NCI-H1048 (cell line): ENCODE measurements around the gene FSTL4.
"Not testable (repeated sequence)": the region's sequence is repeated elsewhere in the genome, so short reads cannot be mapped to it uniquely, and the experiment has no call there.

Source experiments
- DNase-seq: peaks from one replicate; lab custom pipeline; 2025; lab: John Stamatoyannopoulos, UW

FSTL4 gene

DNA sequence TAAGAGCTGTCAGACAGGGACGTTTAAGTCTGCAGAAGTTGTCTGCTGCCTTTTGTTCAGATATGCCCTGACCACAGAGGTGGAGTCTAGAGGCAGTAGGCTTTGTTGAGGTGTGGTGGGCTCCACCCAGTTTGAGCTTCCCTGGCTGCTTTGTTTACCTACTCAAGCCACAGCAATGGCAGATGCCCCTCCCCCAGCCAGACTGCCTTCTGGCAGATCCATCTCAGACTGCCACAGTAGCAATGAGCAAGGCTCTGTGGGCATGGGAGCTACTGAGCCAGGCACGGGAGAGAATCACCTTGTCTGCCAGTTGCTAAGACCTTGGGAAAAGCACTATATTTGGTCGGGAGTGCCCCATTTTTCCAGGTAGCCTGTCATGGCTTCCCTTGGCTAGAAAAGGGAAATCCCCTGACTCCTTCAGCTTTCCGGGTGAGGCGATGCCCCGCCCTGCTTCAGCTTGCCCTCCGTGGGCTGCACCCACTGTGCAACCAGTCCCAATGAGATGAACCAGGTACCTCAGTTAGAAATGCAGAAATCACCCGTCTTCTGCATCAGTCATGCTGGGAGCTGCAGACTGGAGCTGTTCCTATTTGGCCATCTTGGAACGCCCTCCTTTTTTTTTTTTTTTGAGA lies 441.5 kb downstream of the FSTL4 start:
- not testable (repeated sequence) for DNase-seq

GRCh38 chr5:133164759-133165158 lies 447.6 kb downstream of the FSTL4 start:
- DNase-seq: no peak

DNA sequence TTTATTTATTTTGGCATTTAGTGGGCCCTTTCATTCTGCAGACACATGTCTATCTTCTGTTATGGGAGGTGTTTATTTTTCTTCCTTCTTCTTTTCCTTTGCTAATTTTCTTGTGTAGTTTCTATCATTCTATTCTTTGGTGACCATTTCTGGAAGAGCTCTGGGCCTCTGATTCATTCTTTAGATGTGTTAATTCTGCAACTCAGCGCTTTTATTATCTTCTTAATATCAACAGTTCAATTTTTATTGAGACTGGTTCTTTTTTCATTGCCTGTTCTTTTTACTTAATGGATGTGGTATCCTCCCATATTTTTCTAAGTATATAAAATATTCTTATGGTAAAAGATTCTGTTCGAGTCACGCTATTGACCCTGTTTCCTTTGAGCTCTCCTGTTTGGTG lies 448.5 kb downstream of the FSTL4 start:
- DNase-seq: no peak

DNA sequence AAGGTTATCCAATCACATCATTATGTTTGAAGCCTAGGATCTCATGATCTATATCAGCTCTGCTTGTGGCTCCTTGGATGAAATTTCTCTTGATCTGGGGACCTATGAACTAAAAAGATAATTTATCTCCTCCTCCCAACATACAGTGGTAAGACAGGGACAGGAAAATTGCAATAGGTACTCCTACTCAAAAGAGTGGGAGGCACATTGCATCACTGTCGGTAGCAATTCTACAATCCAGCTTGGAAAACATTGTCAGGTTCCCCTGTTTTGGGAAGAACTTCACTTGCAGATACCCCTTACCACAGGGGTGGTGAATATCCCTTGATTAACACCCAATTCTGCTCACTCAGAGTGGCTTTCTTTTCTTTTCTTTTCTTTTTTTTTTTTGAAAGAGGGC lies 452.8 kb downstream of the FSTL4 start:
- DNase-seq: no peak

DNA sequence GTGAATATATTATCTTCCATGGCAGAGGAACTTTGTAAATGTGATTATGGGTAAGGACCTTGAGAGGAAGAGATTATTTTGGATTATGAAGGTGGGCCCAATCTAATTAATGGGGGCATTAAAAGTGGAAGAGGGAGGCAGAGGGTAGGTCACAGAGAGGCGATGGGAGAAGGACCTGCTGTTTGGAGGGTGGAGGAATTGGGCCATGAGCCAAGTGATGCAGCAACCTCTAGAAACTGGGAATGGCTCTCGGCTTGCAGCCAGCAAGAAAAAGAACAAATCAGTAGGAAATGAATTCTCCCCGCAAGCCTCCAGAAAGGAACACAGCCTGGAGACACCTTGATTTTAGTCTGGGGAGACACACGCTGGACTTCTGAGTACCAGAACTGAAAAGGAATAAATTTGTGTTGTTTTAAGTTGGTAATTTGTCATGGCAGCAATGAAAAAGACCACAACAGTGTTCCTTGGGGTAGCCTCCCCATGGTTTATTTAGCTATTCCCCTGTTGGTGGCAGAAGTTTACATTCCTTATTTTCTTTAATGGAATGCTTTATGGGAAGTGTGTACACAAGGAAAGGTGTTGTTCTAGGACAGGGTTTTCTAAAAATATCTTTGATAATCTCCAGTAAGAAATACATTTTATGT lies 456.9 kb downstream of the FSTL4 start:
- DNase-seq: no peak

DNA sequence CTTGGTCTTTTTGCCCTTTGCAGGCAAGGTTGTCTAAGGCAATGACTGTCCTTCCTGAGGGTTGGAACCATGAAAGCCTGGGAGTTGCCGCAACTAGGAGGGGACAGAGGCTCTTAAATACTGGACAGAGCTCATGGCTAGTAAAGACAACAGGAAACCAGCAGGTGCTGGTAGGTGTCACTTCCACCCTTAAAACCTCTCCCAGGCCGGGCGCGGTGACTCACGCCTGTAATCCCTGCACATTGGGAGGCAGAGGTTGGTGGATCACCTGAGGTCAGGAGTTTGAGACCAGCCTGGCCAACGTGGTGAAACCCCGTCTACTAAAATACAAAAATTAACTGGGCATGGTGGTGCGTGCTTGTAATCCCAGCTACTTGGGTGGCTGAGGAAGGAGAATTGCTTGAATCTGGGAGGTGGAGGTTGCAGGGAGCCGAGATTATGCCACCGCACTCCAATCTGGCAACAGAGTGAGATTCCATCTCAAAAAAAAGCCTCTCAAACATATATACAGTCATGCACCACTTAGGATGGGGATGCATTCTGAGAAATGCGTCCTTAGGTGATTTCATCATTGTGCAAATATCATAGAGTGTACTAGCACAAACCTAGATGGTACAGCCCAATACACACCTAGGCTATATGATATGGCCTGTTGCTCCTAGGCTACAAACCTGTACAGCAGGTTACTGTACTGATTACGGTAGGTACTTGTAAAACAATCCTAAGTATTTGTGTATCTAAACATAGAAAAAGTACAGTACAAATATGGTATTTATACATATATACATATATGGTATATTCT lies 457.9 kb downstream of the FSTL4 start:
- no peak for DNase-seq

DNA sequence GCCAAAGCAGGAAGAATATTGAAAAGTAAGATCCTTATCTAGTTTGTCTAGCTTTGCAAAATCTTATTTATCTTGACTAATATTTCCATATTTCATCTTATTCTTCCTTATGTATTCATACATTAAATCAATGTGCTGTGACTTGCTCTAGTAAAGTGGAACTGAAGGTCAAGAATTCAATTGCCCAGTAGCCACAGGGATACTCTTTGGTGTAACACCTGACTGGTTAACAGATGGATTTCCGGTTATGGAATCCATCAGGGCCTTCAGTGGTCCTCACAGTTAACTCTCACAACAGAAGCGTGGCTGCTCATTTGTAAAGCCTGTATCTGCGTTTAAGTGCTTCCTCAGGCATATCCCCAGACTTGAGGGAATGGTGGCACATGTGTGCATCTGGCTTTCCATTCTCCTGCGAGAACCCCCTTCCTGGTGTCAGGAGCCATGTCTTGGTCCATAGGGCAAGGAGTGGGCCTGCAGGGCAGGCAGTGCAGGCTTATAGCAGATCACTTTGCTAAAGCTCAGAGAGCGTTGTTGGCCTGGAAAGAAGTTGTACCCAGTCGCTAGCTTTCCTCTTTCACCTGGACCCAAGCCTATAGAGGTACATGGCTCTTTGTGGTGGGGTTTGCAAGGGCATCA lies 461.3 kb downstream of the FSTL4 start:
- no peak for DNase-seq

DNA sequence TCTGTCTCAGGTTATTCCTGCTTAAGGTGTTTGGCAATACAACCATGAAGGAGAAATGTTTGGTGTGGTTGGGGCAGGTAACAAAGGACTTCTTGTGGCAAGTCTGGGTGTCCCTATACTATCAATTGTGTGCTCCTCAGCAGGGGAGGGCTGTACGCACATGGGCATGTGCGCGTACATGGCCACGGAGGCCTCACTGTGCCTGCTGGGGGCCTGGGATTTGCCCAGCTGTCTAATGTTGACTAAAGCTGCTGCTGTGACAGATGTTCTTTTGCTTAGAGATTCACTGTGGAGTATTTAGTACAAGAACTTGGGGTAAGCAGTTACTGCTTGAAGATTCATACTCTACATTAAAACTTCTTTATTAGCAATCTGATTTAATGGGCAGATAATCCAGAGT lies 463.0 kb downstream of the FSTL4 start:
- DNase-seq: no peak

GRCh38 chr5:133147815-133148567 lies 464.4 kb downstream of the FSTL4 start:
- no peak for DNase-seq

- DNase-seq: no peak
Measured at GRCh38 chr5:133147411-133147810, 464.9 kb downstream of the FSTL4 start.
